ENCODE results near the gene RIMS1.
A peak's percentile ranks its signal among the peaks of the same experiment; 100 is the strongest.

The RIMS1 gene

DNA sequence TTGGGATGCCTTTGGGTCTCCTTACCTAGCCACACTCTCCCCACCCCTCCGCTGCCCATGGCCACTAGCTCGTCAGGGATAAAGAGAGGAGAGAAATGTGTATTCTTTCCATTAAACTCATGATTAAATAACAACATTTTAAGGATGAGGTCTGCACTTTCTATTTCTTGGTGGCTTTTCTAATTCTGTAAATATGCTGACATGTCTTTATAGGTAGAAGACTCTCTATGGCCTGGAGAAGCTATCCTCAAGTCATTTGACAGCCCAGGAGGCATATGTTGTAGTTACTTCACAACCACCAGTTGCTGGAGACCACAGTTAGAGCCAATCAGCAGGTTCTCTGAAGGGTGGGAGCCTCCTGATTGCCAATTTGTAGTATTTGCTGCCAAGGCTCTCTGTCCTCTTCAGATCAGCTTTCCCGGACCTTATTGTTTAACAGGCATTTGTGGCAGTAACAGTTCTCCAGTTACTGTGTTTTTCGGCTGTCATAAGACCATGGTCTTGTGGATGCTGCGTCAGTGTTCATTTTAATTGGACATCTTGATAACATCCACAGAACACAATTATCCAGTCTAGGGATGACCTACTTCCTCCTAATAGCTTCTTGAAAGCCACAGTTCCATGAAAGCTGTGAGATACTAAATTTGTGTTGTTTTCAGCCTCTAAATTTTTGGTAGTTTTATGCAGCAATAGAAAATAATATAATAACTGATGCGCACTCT, 530.6 kb downstream of the RIMS1 start:
- peak; percentile 21; the same call in 1 of the 3 replicates for ATAC-seq
- TF ChIP-seq ESRRG (CRISPR knock-in tag; IDR thresholded peaks at IDR 0.05) (no peak), RARB (CRISPR knock-in tag; IDR thresholded peaks at IDR 0.05) (no peak), ZNF8 (CRISPR knock-in tag; IDR thresholded peaks at IDR 0.05) (no peak), ISL1 (CRISPR knock-in tag; IDR thresholded peaks at IDR 0.05) (no peak), TOX (CRISPR knock-in tag; IDR thresholded peaks at IDR 0.05; ENCODE audit: borderline replicate concordance) (no peak), SNAI2 (CRISPR knock-in tag; IDR thresholded peaks at IDR 0.05) (no peak), PPARA (CRISPR knock-in tag; IDR thresholded peaks at IDR 0.05; ENCODE audit: borderline replicate concordance) (no peak), ZFP30 (CRISPR knock-in tag; IDR thresholded peaks at IDR 0.05) (no peak), ZNF565 (CRISPR knock-in tag; conservative IDR thresholded peaks at IDR 0.05; ENCODE audit: low read depth) (no peak), ARNTL (CRISPR knock-in tag; IDR thresholded peaks at IDR 0.05; ENCODE audit: borderline replicate concordance, low read depth) (no peak), ZC3H10 (CRISPR knock-in tag; IDR thresholded peaks at IDR 0.05) (no peak), OSR1 (CRISPR knock-in tag; IDR thresholded peaks at IDR 0.05) (no peak), ZFP3 (CRISPR knock-in tag; IDR thresholded peaks at IDR 0.05) (no peak)
- TF ChIP-seq, protein P1, sequence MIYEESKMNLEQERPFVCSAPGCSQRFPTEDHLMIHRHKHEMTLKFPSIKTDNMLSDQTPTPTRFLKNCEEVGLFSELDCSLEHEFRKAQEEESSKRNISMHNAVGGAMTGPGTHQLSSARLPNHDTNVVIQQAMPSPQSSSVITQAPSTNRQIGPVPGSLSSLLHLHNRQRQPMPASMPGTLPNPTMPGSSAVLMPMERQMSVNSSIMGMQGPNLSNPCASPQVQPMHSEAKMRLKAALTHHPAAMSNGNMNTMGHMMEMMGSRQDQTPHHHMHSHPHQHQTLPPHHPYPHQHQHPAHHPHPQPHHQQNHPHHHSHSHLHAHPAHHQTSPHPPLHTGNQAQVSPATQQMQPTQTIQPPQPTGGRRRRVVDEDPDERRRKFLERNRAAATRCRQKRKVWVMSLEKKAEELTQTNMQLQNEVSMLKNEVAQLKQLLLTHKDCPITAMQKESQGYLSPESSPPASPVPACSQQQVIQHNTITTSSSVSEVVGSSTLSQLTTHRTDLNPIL (CRISPR knock-in tag; IDR thresholded peaks at IDR 0.05; ENCODE audit: low read depth): no peak
- TF ChIP-seq, protein P2, sequence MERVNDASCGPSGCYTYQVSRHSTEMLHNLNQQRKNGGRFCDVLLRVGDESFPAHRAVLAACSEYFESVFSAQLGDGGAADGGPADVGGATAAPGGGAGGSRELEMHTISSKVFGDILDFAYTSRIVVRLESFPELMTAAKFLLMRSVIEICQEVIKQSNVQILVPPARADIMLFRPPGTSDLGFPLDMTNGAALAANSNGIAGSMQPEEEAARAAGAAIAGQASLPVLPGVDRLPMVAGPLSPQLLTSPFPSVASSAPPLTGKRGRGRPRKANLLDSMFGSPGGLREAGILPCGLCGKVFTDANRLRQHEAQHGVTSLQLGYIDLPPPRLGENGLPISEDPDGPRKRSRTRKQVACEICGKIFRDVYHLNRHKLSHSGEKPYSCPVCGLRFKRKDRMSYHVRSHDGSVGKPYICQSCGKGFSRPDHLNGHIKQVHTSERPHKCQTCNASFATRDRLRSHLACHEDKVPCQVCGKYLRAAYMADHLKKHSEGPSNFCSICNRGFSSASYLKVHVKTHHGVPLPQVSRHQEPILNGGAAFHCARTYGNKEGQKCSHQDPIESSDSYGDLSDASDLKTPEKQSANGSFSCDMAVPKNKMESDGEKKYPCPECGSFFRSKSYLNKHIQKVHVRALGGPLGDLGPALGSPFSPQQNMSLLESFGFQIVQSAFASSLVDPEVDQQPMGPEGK (CRISPR knock-in tag; IDR thresholded peaks at IDR 0.05; ENCODE audit: borderline replicate concordance): no peak
- TF ChIP-seq, protein P3, sequence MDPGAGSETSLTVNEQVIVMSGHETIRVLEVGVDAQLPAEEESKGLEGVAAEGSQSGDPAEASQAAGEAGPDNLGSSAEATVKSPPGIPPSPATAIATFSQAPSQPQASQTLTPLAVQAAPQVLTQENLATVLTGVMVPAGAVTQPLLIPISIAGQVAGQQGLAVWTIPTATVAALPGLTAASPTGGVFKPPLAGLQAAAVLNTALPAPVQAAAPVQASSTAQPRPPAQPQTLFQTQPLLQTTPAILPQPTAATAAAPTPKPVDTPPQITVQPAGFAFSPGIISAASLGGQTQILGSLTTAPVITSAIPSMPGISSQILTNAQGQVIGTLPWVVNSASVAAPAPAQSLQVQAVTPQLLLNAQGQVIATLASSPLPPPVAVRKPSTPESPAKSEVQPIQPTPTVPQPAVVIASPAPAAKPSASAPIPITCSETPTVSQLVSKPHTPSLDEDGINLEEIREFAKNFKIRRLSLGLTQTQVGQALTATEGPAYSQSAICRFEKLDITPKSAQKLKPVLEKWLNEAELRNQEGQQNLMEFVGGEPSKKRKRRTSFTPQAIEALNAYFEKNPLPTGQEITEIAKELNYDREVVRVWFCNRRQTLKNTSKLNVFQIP (CRISPR knock-in tag; IDR thresholded peaks at IDR 0.05; ENCODE audit: borderline replicate concordance, low read depth): no peak
- TF ChIP-seq, protein P4, sequence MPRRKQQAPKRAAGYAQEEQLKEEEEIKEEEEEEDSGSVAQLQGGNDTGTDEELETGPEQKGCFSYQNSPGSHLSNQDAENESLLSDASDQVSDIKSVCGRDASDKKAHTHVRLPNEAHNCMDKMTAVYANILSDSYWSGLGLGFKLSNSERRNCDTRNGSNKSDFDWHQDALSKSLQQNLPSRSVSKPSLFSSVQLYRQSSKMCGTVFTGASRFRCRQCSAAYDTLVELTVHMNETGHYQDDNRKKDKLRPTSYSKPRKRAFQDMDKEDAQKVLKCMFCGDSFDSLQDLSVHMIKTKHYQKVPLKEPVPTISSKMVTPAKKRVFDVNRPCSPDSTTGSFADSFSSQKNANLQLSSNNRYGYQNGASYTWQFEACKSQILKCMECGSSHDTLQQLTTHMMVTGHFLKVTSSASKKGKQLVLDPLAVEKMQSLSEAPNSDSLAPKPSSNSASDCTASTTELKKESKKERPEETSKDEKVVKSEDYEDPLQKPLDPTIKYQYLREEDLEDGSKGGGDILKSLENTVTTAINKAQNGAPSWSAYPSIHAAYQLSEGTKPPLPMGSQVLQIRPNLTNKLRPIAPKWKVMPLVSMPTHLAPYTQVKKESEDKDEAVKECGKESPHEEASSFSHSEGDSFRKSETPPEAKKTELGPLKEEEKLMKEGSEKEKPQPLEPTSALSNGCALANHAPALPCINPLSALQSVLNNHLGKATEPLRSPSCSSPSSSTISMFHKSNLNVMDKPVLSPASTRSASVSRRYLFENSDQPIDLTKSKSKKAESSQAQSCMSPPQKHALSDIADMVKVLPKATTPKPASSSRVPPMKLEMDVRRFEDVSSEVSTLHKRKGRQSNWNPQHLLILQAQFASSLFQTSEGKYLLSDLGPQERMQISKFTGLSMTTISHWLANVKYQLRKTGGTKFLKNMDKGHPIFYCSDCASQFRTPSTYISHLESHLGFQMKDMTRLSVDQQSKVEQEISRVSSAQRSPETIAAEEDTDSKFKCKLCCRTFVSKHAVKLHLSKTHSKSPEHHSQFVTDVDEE (CRISPR knock-in tag; IDR thresholded peaks at IDR 0.05): no peak

DNA sequence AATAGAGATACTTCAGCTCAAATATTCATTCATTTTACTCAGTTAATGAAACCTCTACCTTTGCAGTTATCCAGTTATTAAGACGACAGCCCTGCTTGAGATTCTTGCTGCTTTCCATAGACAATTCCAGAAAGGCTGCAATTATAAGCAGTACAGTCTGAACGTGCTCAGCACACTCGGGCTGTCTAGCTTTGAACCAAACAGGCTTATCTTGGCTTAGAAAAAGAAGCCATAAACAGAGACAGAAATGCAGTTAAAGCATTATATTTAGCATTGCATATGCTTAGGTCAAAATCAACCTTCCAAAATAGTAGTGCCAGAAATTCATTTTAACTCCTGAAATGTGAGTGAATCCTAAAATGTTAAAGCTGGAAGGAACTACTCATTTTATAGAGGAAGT, 531.4 kb downstream of the RIMS1 start:
- peak; percentile 32 for ATAC-seq
- TF ChIP-seq, protein P2 (CRISPR knock-in tag; IDR thresholded peaks at IDR 0.05; ENCODE audit: borderline replicate concordance): no peak
- TF ChIP-seq BACH2 (CRISPR knock-in tag; IDR thresholded peaks at IDR 0.05; ENCODE audit: borderline replicate concordance) (no peak), ZC3H10 (CRISPR knock-in tag; IDR thresholded peaks at IDR 0.05) (no peak), ZNF70 (CRISPR knock-in tag; IDR thresholded peaks at IDR 0.05) (no peak), CSDC2 (CRISPR knock-in tag; IDR thresholded peaks at IDR 0.05) (no peak), ZFP3 (CRISPR knock-in tag; IDR thresholded peaks at IDR 0.05) (no peak), SNAI2 (CRISPR knock-in tag; IDR thresholded peaks at IDR 0.05) (no peak), ARNTL (CRISPR knock-in tag; IDR thresholded peaks at IDR 0.05; ENCODE audit: borderline replicate concordance, low read depth) (no peak), ISL1 (CRISPR knock-in tag; IDR thresholded peaks at IDR 0.05) (no peak), GLIS3 (CRISPR knock-in tag; IDR thresholded peaks at IDR 0.05) (no peak)
- TF ChIP-seq, protein P3 (CRISPR knock-in tag; IDR thresholded peaks at IDR 0.05; ENCODE audit: borderline replicate concordance, low read depth): no peak
